Putamen (tissue), 1 donor: Measurements from ENCODE around the gene SLC37A4.
"Not testable (repeated sequence)": the region's sequence is repeated elsewhere in the genome, so short reads cannot be mapped to it uniquely, and the experiment has no call there.

Experiments used
- DNase-seq: peaks from one replicate; pipeline ENCODE4 v3.0.0-alpha.2; 2016; ENCODE audit warnings: low spot score

Gene SLC37A4

DNA sequence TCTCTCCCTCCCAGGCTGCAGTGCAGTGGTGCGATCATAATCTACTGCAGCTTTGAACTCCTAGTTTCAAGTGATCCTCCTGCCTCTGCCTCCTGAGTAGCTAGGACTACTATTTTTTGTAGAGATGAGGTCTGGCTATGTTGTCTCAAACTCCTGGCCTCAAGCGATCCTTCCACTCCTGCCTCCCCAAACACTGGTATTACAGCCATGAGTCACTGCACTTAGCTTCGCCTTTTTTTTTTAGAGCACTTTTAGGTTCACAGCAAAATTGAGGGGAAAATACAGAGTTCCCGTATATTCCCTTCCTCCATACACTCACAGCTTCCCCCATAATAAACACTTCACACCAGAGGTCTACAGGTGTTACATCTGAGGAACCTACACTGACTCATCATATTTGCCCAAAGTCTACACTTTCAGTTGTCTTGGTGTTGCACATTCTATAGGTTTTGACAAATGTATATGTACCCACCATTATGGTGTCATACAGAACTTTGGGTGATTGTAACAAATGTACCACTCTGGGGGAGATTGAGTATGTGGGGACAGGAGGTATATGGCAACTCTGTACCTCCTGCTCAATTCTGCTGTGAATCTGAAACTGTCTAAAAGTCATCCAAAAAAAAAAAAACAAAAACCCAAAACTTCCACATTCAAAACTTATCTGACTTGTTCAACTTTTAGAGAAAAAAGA is 11.3 kb upstream of the SLC37A4 start:
- no peak for DNase-seq

- DNase-seq = not testable (repeated sequence)
Measured at GRCh38 chr11:119039471-119039870, 8.8 kb upstream of the SLC37A4 start.

DNA sequence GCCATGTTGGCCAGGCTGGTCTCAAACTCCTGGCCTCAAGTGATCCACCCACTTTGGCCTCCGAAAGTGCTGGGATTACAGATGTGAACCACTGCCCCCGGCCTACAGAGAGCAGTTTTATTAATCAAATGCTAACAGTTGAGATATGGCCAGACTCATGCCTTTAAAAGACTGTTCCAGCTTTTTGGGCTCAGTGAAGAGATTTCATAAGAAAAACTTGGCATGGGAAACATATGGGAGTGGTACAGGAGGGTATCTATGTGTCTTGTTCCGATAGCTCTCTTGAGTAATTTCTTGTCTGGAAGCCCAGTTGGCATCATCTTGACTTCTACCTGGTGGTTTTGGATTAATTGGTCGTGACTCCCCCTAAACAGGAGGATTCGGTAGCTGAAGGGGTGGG is 8.2 kb upstream of the SLC37A4 start:
- no peak for DNase-seq

GRCh38 chr11:119034813-119035212 is 4.1 kb upstream of the SLC37A4 start:
- DNase-seq = no peak

GRCh38 chr11:119033421-119033820 is 2.7 kb upstream of the SLC37A4 start:
- not testable (repeated sequence) for DNase-seq

GRCh38 chr11:119031912-119032280 is 1.2 kb upstream of the SLC37A4 start:
- DNase-seq = no peak

GRCh38 chr11:119030029-119030328 is 698 bp downstream of the SLC37A4 start:
- DNase-seq = no peak

DNA sequence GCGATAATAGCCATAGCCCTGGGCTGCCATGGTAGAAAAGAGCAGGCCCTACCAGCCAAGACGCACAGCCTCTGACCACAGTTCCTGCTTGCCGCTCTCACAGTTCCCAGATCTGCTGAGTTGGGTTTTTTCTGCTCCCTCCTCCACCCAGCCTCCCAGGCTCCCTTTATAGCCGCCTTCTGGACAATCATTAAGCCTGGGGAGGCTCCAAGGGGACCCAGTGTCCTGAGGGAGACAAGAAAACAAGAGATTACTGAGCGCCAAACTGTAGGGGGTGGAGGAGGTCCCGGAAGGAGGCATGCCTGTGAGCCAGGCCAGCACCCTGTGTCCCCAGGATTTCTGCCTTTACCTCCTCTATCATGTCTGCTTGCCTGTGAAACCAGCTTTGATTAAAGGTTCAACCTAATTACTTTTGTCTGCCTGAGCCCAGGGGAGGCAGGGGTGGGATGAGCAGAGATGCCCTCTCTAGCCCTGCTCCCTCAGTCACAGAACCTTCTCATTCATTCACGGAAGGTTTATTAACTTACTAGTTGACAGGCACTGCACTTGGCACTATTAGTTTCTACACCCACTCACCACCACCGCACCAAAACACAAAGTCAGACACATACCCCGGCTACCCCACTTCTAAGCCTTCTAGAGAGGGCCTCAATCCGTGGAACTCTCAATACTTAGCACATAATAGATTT is 1.2 kb downstream of the SLC37A4 start:
- DNase-seq = peak; percentile 39

DNA sequence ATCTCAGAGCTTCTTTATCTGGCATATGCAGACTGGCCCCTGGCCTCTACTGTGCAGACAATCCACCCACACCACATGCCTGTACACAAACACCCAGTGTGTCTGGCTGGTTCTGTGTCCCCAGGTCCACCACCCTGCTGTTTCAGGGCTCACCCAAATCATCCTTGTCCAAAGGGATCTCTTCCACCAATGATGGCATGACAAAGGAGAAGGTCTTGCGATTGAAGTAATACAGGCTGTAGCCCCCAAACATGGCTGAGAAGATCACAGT is 1.7 kb downstream of the SLC37A4 start:
- DNase-seq = no peak

GRCh38 chr11:119028346-119029068 is 2.2 kb downstream of the SLC37A4 start:
- no peak for DNase-seq

- DNase-seq = no peak
Measured at GRCh38 chr11:119027561-119028345, 2.9 kb downstream of the SLC37A4 start.

DNA sequence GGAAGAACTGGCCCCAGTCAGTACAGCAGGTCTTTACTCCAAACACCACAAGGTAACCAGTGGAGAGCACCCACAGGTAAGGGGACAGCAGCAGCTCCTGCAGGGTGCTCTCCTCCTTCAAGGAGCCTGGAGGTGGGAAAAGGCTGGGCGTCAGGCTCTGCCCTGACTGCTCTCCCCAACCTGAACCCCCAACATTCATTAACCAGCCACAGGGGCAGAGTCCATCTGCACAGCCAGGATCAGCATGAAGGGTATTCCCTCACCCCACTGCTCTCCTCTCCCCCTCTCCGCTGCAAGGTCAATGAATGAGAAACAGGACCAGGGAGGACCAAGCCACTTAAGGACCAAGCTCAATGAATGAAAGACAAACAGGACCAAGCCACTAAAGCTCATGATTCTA is 3.7 kb downstream of the SLC37A4 start:
- no peak for DNase-seq

DNA sequence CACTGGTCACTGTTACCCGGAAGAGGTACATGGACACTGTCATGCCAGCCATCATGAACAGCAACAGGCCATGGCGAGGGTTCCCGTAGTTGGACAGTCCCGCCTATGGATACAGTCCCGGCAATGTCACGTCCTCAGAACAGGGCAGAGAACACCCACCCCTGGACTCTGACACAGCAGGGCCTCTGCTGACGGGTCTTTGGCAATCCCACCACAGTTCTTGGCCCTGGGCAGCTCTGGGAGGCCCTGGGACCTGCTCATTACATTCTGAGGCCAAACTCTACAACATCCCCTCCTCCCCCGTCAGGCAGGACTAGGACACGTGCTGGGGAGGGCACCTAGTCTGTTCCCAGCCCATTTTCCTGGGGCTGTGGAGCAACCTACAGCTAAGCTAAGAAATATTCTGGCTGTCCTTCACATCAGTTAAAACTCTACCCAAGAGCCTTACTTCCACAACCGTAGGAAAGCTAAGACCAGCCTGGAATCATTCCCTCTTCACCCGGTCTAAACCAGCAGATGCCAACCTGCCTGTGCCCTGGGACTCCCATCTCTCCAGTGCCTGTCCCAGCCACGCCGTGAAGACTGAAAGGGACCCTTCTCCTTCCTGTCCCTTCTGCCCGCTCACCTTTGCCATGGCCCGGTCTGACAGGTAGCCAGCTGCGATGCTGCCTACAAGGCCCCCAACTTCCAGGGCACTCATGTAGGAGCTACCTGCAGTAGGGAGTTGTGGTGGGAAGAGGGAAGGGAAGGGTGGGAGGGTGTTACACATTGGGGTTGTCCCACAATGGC is 4.5 kb downstream of the SLC37A4 start:
- DNase-seq = no peak

DNA sequence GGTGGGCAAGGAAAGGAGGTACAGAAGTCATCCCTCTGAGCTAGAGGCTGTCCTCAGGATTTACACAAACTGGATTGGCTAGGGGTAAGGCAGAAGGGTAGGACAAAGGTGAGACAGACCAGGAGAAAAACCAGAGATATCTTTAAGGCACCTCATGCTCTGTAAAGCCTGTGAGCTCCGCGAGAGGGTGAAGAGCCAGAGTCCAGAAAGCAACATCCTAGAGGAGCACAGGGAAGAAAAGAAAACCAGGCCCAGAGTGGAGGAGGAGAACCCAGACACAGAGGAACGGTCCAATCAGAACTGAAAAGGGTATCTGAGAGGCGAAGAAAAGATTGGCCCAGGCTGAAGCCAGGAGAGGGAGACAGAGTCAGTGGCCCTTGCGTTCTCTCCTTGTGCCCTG is 5.1 kb downstream of the SLC37A4 start:
- DNase-seq = no peak

- DNase-seq = no peak
Measured at GRCh38 chr11:119025099-119025473, 5.6 kb downstream of the SLC37A4 start.

DNA sequence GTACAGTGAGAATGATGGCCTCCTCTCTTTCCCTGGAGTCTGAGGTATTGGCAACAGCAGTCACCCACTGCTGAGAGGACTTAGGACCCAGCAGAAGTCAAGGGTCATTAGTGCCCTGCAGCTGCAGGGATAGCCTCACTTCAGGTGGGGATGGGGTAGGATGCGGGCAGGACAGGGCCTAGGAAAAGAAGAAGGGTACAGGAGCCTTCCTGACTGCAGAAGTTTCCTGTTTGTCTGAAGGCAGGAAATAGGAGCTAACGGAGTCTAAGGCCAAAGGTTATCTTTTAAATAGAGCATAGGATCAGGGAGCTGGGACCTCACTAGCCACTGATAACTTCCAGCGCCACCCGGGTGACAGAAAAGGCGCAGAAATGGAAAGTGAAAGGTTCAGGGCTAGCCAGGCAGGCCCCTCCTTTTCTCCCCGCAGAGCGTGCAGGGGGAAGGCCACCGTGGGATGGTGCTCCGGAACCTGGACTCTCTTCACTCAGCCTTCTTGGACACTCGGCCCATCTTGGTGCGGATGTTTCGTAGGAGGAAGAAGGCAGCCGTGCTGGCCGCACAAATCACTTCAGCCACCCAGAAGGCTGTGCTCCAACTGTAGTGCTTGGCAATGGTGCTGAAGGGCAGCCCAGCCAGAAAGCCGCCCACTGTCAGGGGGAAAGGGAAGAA is 6.1 kb downstream of the SLC37A4 start:
- DNase-seq = no peak

GRCh38 chr11:119023741-119024140 is 6.9 kb downstream of the SLC37A4 start:
- no peak for DNase-seq

GRCh38 chr11:119021631-119022030 is 9.0 kb downstream of the SLC37A4 start:
- DNase-seq = no peak

GRCh38 chr11:119019996-119020395 is 10.7 kb downstream of the SLC37A4 start:
- DNase-seq = no peak

DNA sequence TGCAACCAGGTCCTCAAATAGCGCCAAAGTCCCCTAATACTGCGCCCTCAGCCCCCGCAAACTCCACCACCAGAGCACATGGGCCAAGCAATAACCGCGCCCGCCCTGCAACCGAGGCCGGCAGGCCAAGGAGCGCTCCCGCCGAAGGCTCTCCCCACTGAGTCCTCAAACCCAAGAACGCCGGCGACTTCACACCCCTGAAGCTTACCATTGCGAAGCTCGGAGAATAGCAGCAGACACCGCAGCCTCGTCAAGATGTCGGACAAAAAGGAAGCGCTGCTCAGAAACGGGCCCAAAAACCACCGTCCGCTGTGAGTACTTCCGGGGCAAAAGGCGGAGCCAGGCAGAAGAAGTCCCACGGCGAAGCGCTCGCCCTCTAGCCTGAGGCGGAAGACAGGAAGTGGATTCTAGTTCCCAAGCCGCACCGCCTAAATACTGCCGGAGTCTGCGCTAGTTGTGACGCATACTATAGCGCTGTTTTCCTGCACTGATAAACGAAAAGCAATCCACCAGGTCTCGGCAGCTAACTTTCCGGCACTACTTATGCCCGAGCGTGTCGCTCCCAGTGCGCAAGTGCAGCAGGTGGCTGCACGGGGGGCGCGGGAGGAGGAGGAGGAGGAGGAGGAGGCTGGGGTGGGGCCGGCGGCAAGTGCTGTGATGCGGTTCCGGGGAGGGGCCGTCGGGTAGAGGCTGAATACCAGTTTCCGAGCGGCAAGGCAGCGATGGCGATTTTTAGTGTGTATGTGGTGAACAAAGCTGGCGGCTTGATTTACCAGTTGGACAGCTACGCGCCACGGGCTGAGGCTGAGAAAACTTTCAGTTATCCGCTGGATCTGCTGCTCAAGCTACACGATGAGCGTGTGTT is 12.4 kb downstream of the SLC37A4 start, which contains the start of the genes RPS25 and TRAPPC4:
TSS of gene RPS25 (minus strand) at position 270 of the 865 bp plus-strand sequence. CDS start at position 211, 59 bp downstream.
TSS of gene TRAPPC4 (plus strand) at position 693 of the 865 bp plus-strand sequence. CDS start at position 723, 30 bp downstream.
- DNase-seq = peak; percentile 98
